ENCODE results near the gene OLIG2.

The OLIG2 gene

DNA sequence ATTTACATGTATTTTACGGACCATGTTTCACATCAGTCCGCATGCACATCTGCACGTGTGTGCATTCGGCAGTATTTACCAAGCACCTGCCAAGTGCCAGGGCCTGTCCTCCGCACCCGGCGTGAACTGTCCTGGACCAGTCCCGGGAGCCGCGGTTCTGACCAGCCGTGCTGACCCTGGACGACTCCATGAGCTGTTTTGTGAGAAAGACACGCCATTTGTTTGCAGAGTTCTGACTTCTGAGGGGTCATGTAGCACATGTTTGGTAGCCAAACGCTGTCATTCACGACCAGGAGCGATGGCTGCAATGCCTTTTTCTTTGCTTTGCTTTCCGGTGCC, 3.3 kb upstream of the OLIG2 start:
- in situ Hi-C loops (cut with HindIII; ENCODE audit: low sequenced_read_pairs) = no loop called here
- TF ChIP-seq, protein P1, sequence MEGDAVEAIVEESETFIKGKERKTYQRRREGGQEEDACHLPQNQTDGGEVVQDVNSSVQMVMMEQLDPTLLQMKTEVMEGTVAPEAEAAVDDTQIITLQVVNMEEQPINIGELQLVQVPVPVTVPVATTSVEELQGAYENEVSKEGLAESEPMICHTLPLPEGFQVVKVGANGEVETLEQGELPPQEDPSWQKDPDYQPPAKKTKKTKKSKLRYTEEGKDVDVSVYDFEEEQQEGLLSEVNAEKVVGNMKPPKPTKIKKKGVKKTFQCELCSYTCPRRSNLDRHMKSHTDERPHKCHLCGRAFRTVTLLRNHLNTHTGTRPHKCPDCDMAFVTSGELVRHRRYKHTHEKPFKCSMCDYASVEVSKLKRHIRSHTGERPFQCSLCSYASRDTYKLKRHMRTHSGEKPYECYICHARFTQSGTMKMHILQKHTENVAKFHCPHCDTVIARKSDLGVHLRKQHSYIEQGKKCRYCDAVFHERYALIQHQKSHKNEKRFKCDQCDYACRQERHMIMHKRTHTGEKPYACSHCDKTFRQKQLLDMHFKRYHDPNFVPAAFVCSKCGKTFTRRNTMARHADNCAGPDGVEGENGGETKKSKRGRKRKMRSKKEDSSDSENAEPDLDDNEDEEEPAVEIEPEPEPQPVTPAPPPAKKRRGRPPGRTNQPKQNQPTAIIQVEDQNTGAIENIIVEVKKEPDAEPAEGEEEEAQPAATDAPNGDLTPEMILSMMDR (IDR thresholded peaks at IDR 0.05; ENCODE audit: low read depth, low read length) = no peak
- H3K4me3 ChIP-seq (ENCODE audit: low read depth, low read length) = no peak overlapping the region

GRCh38 chr21:33022828-33023573, 2.7 kb upstream of the OLIG2 start:
- in situ Hi-C loops (cut with HindIII; ENCODE audit: low sequenced_read_pairs) = no loop called here
- TF ChIP-seq, protein P1 (IDR thresholded peaks at IDR 0.05; ENCODE audit: low read depth, low read length) = no peak
- no peak overlapping the region for H3K4me3 ChIP-seq (ENCODE audit: low read depth, low read length)
- DNase-seq (ENCODE audit: low read depth, low spot score) = no peak

More for the DNA sequence above, 3.3 kb upstream of the OLIG2 start:
- DNase-seq (ENCODE audit: low read depth, low spot score) = no peak

DNA sequence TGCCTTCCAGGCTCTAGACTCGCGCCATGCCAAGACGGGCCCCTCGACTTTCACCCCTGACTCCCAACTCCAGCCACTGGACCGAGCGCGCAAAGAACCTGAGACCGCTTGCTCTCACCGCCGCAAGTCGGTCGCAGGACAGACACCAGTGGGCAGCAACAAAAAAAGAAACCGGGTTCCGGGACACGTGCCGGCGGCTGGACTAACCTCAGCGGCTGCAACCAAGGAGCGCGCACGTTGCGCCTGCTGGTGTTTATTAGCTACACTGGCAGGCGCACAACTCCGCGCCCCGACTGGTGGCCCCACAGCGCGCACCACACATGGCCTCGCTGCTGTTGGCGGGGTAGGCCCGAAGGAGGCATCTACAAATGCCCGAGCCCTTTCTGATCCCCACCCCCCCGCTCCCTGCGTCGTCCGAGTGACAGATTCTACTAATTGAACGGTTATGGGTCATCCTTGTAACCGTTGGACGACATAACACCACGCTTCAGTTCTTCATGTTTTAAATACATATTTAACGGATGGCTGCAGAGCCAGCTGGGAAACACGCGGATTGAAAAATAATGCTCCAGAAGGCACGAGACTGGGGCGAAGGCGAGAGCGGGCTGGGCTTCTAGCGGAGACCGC, 2.0 kb upstream of the OLIG2 start:
- in situ Hi-C loops (cut with HindIII; ENCODE audit: low sequenced_read_pairs) = no loop called here
- no peak overlapping the region for H3K4me3 ChIP-seq (ENCODE audit: low read depth, low read length)
- TF ChIP-seq, protein P1 (IDR thresholded peaks at IDR 0.05; ENCODE audit: low read depth, low read length) = no peak
- no peak for DNase-seq (ENCODE audit: low read depth, low spot score)

DNA sequence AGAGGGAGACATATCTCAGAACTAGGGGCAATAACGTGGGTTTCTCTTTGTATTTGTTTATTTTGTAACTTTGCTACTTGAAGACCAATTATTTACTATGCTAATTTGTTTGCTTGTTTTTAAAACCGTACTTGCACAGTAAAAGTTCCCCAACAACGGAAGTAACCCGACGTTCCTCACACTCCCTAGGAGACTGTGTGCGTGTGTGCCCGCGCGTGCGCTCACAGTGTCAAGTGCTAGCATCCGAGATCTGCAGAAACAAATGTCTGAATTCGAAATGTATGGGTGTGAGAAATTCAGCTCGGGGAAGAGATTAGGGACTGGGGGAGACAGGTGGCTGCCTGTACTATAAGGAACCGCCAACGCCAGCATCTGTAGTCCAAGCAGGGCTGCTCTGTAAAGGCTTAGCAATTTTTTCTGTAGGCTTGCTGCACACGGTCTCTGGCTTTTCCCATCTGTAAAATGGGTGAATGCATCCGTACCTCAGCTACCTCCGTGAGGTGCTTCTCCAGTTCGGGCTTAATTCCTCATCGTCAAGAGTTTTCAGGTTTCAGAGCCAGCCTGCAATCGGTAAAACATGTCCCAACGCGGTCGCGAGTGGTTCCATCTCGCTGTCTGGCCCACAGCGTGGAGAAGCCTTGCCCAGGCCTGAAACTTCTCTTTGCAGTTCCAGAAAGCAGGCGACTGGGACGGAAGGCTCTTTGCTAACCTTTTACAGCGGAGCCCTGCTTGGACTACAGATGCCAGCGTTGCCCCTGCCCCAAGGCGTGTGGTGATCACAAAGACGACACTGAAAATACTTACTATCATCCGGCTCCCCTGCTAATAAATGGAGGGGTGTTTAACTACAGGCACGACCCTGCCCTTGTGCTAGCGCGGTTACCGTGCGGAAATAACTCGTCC, 1.3 kb upstream of the OLIG2 start:
- H3K4me3 ChIP-seq (ENCODE audit: low read depth, low read length) = no peak overlapping the region
- DNase-seq (ENCODE audit: low read depth, low spot score) = no peak
- TF ChIP-seq, protein P1 (IDR thresholded peaks at IDR 0.05; ENCODE audit: low read depth, low read length) = no peak
- in situ Hi-C loops (cut with HindIII; ENCODE audit: low sequenced_read_pairs) = no loop called here

GRCh38 chr21:33025106-33025488, 638 bp upstream of the OLIG2 start:
- in situ Hi-C loops (cut with HindIII; ENCODE audit: low sequenced_read_pairs) = no loop called here
- TF ChIP-seq, protein P1 (IDR thresholded peaks at IDR 0.05; ENCODE audit: low read depth, low read length) = no peak
- DNase-seq (ENCODE audit: low read depth, low spot score) = no peak
- H3K4me3 ChIP-seq (ENCODE audit: low read depth, low read length) = no peak overlapping the region

- H3K4me3 ChIP-seq (ENCODE audit: low read depth, low read length) = no peak overlapping the region
- no peak for DNase-seq (ENCODE audit: low read depth, low spot score)
- TF ChIP-seq, protein P1 (IDR thresholded peaks at IDR 0.05; ENCODE audit: low read depth, low read length) = no peak
- in situ Hi-C loops (cut with HindIII; ENCODE audit: low sequenced_read_pairs) = no loop called here
These were observed 716 bp downstream of the OLIG2 start for GRCh38 chr21:33026443-33026858.
